IPS-11a (cell line): Measurements from ENCODE around the gene R3HDM1.
"Not testable (repeated sequence)": the region's sequence is repeated elsewhere in the genome, so short reads cannot be mapped to it uniquely, and the experiment has no call there.

ENCODE experiments used
- H3K4me3 ChIP-seq: one replicate; pipeline ENCODE4 v1.5.1; 2013; ENCODE audit warnings: low read depth, low read length, control low read depth

R3HDM1 gene

DNA sequence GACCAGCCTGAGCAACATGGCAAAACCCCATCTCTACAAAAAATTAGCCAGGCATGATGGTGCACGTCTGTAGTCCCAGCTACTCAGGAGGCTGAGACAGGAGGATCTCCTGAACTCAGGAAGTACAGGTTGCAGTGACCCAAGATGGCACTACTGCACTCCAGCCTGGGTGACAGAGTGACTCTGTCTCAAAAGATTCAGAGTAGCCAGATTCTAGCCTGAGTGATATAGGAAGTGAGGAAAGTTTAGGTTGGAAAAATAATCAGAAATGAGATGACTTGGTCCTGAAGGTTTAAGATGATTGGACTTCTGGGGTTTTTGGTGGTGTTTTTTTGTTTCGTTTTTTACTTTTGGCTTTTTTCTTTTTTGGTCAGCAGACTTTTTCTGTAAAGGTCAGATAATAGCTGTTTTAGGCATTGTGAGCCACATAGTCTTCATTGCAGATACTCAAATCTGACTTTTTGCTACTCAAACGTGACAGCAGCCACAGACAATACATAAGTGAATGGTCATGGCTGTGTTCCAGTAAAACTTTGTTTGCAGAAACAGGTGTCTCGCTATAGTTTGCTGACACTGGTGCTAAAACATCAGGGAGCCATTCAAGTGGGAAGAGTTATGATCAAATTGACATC is 106.3 kb downstream of the R3HDM1 start:
- no peak overlapping the region for H3K4me3 ChIP-seq

DNA sequence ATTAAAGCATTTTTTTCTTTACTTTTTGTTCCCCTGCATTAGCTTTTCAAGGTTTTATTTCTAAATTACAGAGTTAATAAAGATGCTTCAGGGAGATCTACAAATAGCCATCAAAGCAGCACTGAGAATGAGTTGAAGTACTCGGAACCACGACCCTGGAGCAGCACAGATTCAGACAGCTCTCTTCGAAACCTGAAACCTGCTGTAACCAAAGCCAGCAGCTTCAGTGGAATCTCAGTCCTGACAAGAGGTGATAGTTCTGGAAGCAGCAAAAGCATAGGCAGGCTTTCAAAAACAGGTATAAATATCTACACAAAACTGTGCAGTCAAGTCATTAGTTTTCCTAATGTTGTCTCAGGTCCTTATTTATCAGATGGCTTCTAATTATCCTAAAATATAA is 107.5 kb downstream of the R3HDM1 start:
- no peak overlapping the region for H3K4me3 ChIP-seq

DNA sequence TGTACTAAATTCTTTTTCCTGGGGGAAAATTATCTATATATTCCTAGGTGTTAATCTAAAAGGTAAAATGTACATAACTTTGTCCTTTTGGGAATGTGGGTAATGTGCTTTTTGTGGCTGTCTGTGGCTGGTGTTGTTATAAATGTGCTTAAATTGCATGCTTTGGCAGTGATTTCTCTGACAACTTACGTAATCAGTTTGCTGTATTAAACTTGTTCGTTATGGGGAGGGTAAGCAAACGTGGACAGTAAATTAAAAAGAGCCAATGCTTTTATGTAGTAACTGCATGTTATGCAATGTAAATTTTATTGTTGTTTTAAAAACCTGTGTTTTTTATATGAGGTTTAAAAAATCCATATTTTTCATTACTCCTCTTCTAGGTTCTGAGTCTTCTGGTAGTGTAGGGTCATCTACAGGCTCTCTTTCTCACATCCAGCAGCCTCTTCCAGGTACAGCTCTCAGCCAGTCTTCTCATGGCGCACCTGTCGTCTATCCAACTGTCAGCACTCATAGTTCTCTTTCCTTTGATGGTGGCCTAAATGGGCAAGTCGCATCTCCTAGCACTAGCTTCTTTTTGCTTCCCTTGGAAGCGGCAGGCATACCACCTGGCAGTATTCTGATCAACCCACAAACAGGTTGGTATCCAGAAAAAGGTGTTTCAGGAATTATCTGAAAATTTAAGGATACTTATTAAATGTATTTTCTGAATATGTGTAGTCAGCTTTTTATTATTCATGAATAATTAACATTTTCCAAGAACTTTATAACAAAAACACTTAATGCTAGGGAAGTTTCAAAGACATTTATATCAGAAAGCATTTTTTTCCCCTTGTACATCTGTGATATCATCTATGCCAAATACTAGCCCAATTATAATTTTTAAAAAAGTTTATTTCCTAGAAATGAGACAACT is 110.1 kb downstream of the R3HDM1 start:
- H3K4me3 ChIP-seq = no peak overlapping the region

DNA sequence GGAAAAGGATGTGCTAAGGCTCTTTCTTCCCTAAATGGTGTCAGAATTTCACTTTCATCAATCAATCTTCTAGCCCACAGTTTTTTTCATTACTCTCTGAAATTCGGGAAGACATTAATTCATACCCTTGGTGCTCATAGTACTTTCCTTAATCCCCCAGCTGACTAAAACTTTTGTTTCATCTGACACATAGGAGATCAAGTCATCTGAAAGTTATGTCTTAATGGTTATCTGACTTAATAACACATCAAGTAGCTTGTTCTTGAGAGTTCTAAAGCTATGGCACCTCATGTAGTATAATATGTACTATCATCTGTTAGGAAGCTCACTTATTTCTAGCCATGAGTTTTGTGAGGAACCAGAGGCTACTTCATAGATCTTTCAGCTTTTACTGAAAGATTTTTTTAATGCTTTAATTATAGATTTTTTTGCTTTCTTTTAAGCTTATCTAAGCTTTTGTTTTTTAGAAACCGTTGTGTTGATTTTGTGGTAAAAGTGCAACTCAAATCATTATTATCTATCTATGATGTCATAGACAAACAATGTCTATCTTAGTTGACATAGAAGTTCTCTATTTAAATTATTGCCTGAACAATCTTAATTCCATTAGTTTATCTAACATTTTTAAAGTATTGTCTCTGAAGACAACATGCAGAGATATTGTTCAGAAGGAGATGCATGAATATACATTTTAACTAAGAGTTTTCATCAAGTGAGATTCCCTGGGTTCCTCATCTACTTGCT is 116.7 kb downstream of the R3HDM1 start:
- no peak overlapping the region for H3K4me3 ChIP-seq

DNA sequence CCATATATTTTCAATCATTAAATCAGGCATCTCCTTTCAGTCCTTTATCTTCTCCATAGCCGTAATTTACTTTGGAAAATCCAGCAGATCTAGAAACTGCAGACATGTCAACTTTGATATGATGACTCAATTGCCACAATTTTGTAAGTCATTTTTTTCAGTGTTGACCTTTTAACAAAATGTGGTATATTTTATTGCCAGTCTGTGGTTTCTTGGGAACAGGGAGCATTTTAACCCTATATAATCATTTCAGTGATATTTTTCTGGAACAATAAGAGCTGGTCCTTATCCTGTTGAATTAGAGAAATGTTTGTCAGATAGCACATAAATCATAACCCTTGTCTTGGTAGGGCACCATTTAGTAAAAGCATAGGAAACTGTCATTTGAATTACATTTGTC is 119.4 kb downstream of the R3HDM1 start:
- no peak overlapping the region for H3K4me3 ChIP-seq

DNA sequence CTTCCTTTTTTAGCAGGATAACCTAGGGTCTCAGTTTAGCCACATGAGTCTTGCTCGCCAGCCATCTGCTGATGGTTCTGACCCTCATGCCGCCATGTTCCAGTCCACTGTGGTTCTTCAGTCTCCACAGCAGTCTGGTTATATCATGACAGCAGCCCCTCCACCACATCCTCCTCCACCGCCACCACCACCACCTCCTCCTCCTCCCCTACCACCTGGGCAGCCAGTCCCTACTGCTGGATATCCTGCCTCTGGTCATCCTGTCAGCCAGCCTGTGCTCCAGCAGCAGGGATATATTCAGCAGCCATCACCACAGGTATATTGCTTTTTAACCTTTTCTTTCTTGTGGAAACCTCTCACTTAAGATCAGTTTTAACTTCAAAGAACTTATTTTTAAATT is 120.4 kb downstream of the R3HDM1 start:
- no peak overlapping the region for H3K4me3 ChIP-seq

DNA sequence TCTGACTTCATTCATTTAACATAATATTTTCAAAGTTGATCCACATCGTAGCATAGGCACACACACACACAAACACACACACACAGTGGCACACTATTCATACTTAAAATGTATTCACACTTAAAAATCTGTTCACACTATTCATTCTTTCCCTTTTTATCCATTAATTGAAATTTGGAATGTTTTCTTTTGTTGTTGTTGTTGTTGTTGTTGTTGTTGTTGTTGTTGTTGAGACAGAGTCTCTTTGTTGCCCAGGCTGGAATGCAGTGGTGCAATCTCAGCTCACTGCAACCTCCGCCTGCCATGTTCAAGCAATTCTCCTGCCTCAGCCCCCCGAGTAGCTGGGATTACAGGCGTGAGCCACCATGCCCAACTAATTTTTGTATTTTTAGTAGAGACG is 123.0 kb downstream of the R3HDM1 start:
- H3K4me3 ChIP-seq = not testable (repeated sequence)

DNA sequence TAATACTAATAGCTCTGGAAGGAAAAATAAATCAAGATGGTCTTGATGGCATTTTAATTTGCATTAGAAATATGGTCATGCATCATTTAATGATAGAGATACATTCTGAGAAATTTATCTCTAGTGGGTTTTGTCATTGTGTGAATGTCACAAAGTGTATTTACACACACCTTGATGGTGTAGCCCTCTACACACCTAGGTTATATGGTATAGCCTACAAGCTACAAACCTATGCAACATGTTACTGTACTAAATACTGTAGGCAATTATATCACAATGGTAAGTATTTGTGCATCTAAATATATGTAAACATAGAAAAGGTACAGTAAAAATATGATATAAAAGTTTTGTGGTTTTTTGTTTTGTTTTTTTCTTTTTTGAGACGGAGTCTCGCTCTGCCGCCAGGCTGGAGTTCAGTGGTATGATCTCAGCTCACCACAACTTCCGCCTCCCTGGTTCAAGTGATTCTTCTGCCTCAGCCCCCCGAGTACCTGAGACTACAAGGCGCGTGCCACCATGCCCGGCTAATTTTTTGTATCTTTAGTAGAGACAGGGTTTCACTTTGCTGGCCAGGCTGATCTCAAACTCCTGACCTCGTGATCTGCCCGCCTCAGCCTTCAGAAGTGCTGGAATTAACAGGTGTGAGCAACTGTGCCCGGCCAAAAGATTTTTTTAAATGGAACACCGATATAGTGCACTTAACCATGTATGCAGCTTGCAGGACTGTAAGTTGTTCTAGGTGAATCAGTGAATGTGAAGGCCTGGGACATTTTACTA is 126.7 kb downstream of the R3HDM1 start:
- no peak overlapping the region for H3K4me3 ChIP-seq

DNA sequence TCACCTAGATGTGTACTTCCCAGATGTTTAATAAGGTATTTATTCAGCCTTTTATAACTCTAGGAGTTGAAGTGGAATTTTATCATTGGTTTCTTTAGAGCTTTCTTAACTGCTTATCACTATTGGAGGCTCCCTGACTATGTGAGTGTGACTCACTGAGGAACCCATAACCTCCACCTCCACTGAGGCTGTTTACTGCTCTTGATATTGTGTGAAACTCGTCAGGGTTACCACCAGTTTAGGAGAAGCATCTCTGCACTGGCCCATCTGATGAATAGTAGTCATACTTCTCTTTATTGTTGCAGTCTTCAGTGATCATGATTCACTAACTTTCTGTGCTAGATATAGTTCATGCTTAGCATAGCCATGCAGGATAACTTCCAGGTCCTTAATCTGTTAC is 130.8 kb downstream of the R3HDM1 start:
- no peak overlapping the region for H3K4me3 ChIP-seq

DNA sequence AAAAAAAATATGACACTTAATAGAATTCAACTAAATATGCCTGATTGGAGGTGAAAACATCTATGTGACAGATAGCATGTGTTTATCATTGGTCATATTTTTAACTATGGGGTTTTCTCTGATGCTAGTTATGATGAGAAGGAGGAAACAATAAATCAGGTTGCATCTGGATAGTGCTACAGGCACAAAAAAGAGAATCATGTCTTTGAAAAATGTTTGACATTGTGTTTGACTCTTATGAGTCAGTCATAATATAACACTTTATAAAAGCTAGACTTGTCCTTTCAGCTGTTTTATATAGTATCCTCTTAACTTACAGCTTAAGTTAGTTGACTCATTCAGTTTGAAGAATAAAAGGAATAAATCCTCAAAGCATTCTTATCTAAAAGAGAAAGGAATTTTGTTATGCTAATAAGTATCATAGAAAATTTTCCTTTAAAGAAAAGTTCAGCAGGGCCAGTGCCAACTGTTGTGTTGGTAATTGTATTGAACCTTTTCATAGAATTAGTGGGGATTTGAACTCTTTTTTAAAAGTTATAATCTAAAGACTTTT is 131.9 kb downstream of the R3HDM1 start:
- H3K4me3 ChIP-seq = no peak overlapping the region

DNA sequence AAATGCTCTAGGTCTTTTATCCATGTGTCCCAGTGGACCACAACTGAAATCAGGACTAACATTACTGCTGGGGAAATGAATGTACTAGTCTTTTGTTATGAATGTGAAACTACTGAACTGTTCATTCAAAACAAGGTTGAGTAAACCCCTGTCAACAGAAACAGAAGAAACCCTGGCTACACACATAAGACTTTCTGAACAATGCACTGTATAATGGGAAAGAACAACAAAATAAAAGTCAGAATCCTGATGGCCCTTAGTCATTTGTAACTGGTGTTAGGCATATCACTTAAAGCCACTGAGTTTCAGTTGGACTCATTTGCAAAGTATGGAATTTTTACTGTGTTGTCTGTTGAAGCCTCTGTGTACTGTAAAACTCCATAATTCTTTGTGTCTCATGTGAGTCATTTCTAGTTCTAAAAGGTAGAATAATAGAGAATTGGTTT is 133.4 kb downstream of the R3HDM1 start:
- no peak overlapping the region for H3K4me3 ChIP-seq

DNA sequence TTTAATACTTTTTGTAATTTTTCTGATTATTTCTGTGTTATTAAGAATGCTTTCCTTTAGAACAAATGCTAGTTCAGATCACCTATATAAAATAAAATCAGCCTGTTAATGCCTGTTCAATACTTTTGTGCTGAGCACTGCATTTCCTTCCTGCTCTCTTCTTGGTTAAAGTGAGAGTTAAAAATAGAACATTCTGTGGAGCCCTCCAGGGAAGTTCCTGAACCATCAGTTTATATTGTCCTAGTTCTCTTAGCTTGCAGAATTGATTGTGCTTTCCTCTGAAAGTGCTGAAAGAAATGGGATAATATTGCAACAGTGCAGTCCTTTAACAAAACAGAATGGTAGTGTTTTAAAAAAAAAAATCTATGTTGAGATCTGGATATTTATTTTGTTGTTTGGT is 135.8 kb downstream of the R3HDM1 start:
- no peak overlapping the region for H3K4me3 ChIP-seq

DNA sequence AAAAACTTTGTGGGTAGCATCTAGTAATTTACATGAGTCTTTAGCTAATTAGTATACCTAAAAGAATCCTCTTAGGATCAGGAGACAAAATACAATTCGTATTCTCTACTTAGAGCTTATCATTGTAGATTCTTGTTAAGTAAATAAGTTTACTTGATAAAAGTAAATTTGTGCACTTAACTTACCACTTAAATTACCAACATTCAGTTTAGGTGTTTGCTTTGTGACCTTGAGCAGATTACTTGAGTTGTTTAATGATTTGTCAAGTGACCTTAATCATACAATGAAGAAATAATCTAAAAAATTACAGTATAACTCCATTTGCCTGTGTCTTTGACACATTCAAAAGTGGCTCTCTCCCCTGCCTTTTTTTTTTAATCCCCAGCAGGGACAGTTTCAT is 143.2 kb downstream of the R3HDM1 start:
- H3K4me3 ChIP-seq = no peak overlapping the region

DNA sequence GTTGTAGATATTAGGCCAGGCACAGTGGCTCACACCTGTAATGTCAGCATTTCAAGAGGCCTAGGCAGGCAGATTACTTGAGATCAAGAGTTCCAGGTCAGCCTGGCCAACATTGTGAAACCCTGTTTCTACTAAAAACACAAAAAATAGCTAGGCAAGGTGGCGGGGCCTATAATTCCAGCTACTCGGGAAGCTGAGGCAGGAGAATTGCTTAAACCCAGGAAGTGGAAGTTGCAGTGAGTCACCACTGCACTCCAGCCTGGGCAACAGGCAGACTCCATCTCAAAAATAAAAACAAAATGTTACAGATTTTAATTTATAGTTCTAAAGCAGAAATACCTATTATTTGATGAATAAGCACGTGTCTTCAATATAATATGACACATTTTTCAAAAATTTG is 144.7 kb downstream of the R3HDM1 start:
- H3K4me3 ChIP-seq = no peak overlapping the region

DNA sequence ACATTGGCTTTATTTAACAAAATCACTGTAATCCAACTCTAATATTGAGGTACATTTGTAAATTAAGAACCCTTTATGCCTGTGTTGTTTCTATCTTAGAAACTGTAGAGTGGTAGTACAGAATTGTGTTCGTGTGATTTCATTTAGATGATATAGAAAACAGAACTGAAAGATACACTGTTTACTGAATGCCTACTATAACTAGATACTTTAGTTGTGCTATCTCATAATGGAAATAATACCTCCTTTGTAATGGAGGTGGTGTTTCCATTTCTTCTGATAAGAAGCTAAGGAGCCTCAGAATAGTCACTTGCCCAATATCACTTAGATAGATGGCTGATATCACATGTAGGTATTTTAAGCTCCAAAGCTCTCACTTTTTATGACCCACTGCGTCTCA is 147.8 kb downstream of the R3HDM1 start:
- no peak overlapping the region for H3K4me3 ChIP-seq

DNA sequence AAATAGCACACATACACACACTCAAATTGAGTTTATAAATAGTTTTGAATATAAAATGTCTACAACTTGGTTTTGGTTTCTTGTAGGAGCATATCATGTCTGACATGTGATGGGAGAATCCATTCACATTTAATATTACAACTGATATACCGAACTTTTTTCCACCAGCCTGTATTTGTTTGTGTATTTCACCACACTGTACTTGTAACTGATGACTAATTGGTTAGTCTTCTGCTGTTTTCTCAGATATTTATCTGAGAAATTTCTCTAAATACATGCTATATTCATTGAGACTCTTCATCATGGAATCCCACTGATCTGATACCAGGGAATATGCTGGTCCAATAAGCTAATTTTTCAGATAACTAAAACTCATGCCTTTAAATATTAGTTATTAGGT is 154.1 kb downstream of the R3HDM1 start:
- no peak overlapping the region for H3K4me3 ChIP-seq

DNA sequence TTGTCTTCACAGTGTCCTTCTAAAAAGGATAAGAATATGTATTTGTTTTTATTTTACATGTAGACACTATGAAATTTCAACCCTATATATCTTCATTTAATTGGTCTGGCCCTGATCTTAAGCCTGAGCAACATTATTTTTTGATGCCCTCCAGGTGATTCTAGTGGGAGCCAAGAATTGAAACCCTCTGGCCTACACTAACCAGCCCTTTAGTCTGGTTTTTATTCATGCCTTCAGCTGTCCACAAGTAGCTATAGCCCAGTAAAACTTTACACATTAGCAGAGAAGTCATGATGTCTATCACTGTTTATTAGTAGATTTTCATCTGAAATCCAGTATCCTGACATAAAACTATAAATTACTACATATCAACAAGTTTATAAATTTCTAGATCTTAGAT is 157.7 kb downstream of the R3HDM1 start:
- H3K4me3 ChIP-seq = no peak overlapping the region

DNA sequence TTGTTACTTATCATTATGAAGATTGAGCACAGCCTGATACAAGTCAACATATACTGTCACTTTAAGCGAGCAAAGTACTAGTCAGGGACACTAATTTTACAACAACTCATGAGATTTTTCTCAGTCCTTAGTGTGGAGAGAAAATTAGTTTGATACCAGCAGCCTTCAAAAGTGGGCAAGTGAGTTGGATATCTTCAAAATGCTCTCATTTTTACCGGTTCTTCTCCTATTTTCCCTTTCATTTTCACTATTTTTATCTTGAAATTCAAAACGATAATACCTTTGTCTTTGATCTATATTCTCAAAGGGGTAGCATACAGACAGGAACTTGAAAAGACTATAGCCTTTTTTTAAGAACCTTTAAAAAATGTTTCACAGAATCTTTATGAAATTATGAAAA is 158.4 kb downstream of the R3HDM1 start:
- no peak overlapping the region for H3K4me3 ChIP-seq

DNA sequence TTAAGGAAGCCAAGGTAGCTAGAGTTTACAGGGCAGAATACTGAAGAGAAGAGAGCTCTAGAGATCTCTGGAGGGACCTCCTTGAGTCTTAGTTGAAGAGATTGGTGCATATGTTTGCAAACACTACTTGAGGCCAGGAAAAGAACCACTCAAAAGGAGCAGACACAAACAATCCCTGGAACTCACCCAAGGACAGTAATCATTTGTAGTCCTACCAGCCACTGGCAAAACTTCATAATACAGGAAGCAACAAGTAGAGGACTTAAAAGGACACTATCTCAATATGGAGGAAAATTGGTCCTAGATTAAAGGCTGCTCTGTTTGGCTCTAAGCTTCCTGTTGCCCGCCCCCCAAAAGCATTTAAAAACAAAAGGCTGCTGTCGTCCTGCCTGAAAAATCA is 163.4 kb downstream of the R3HDM1 start:
- H3K4me3 ChIP-seq = no peak overlapping the region

DNA sequence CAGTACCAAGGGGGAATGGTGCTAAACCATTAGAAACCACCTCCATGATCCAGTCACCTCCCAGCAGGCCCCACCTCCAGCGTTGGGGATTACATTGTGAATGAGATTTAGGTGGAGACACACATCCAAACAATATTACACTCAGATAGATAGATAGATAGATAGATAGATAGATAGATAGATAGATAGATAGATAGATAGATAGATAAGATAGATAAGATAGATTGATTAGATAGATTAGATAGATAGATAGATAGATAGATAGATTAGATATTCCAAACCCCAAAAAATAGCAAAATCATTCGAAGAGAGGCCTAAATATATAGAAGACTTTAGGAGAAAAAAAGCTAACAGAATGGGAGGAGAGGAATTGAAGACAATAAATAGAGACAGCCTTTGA is 167.6 kb downstream of the R3HDM1 start:
- no peak overlapping the region for H3K4me3 ChIP-seq

DNA sequence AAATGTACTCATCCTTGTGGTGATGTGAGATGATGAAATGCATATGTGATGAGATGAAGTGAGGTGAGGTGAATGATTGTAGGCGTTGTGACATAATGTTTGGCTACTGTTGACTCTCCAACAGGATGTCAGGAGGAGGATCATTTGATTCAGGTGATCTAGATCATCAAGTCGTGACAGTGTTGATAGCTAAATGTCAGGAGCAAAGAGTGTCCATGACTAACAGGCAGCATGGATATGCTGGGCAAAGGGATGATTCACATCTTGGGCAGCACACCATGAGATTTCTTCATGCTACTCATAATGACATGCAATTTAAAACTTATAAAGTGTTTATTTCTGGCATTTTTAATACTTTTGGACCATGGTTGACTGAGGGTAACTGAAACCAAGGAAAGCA is 170.2 kb downstream of the R3HDM1 start:
- no peak overlapping the region for H3K4me3 ChIP-seq
